A549 (cell line): ENCODE measurements around the gene PLTP. TPM values are rescaled to one million over a fixed set of nuclear protein-coding genes. Genes with fewer than 3 reads are reported as not detected.

ENCODE experiments used
- ATAC-seq, 2 experiments: fragments of 200-7000 bp in 1 of 2; fragments of >200 bp in 1 of 2; cut with Nextera tagmentation in 1 of 2; cut with Tn5 transposase in 1 of 2; 3 replicates each; pipeline versions ENCODE4 v1.8.0 to v1.9.1; 2018 to 2020; ENCODE audit warnings: mild to moderate bottlenecking in 1 of 2, moderate library complexity in 1 of 2
- CTCF ChIA-PET: fragments of 300-600 bp; sonication (Branson Sonifier 250); formaldehyde crosslinking; extraction: SDS; loops from one replicate; lab custom pipeline; 2021; ENCODE audit warnings: antibody characterized with exemption, inconsistent platforms; lab: Yijun Ruan, JAX
- POLR2A ChIA-PET: fragments of 350-600 bp; formaldehyde crosslinking; extraction: SDS; loops from one replicate; lab custom pipeline; 2021; ENCODE audit warnings: antibody characterized with exemption, inconsistent platforms; lab: Yijun Ruan, JAX
- DNase-seq, 2 experiments: peaks; one replicate each; pipeline versions ENCODE4 v3.0.0 to v3.0.0-alpha.2; 2011 to 2016; ENCODE audit warnings: low read depth in 1 of 2, low spot score in 1 of 2
- FAIRE-seq: peaks from 2 replicates; lab custom pipeline; 2011; peaks lifted over from hg19 to GRCh38; lab: Jason Lieb, UNC
- H3K27ac ChIP-seq, 2 experiments: fragments of >200 bp; sonication (Bioruptor Twin); formaldehyde crosslinking; 3 replicates each; pipeline ENCODE4 v1.5.1; 2016 to 2017
- H3K4me1 ChIP-seq: fragments of >200 bp; sonication (Bioruptor Twin); formaldehyde crosslinking; 3 replicates; pipeline ENCODE4 v1.6.1; 2016
- H3K4me2 ChIP-seq: fragments of >200 bp; sonication (Bioruptor Twin); formaldehyde crosslinking; 3 replicates; pipeline ENCODE4 v1.6.1; 2016
- H3K4me3 ChIP-seq: fragments of >200 bp; sonication (Bioruptor Twin); formaldehyde crosslinking; 3 replicates; pipeline ENCODE4 v1.5.1; 2016
- H3K9me3 ChIP-seq: fragments of >200 bp; sonication (Bioruptor Twin); formaldehyde crosslinking; 3 replicates; pipeline ENCODE4 v1.6.1; 2016
- BHLHE40 ChIP-seq: IDR thresholded peaks from 2 replicates; pipeline ENCODE4 v1.6.1; 2012; ENCODE audit warnings: low read depth, low read length, inconsistent platforms
- CBX2 ChIP-seq: fragments of 200-600 bp; sonication (generic); IDR thresholded peaks from 2 replicates; pipeline ENCODE4 v1.6.1; 2016; ENCODE audit warnings: low read depth, mild to moderate bottlenecking, borderline replicate concordance
- CHD4 ChIP-seq: fragments of 200-600 bp; sonication (generic); IDR thresholded peaks from 2 replicates; pipeline ENCODE4 v1.6.1; 2016; ENCODE audit warnings: antibody characterized with exemption, mild to moderate bottlenecking, borderline replicate concordance
- EP300 ChIP-seq, 2 experiments: fragments of >200 bp; sonication (Bioruptor Twin); formaldehyde crosslinking; IDR thresholded peaks; 2 replicates in 1 of 2; 3 replicates in 1 of 2; pipeline ENCODE4 v1.6.1; 2016 to 2017
- HDAC2 ChIP-seq: fragments of 200-600 bp; sonication (generic); IDR thresholded peaks from 2 replicates; pipeline ENCODE4 v1.6.1; 2016
- HEYL ChIP-seq: fragments of 250-450 bp; sonication (Bioruptor Pico); IDR thresholded peaks from 2 replicates; pipeline ENCODE4 v1.8.0; 2021; ENCODE audit warnings: mild to moderate bottlenecking, moderate library complexity
- HOXB13 ChIP-seq: fragments of 250-450 bp; sonication (Bioruptor Pico); IDR thresholded peaks from 2 replicates; pipeline ENCODE4 v1.5.0; 2020; ENCODE audit warnings: low read depth, mild to moderate bottlenecking, moderate library complexity
- HOXB5 ChIP-seq: fragments of 250-450 bp; sonication (Bioruptor Pico); IDR thresholded peaks from 2 replicates; pipeline ENCODE4 v1.5.0; 2020; ENCODE audit warnings: mild to moderate bottlenecking, moderate library complexity
- JUN ChIP-seq, 2 experiments: fragments of >200 bp; sonication (Bioruptor Twin); formaldehyde crosslinking; IDR thresholded peaks; 2 replicates in 1 of 2; 3 replicates in 1 of 2; pipeline ENCODE4 v1.6.1; 2016 to 2017
- JUNB ChIP-seq: fragments of >200 bp; sonication (Bioruptor Twin); formaldehyde crosslinking; IDR thresholded peaks from 2 replicates; pipeline ENCODE4 v1.6.1; 2016
- KDM1A ChIP-seq: fragments of 200-600 bp; sonication (generic); IDR thresholded peaks from 2 replicates; pipeline ENCODE4 v1.6.1; 2016; ENCODE audit warnings: low read depth, mild to moderate bottlenecking
- MYC ChIP-seq: IDR thresholded peaks from 2 replicates; pipeline ENCODE4 v1.6.1; 2012; ENCODE audit warnings: mild to moderate bottlenecking, inconsistent platforms, low read length, improper control_type of control experiment, borderline replicate concordance
- NFE2L2 ChIP-seq: fragments of 150-350 bp; conservative IDR thresholded peaks from 2 replicates; pipeline ENCODE4 v1.6.1; 2014; ENCODE audit warnings: low read length
- NR3C1 ChIP-seq: fragments of >200 bp; sonication (Bioruptor Twin); formaldehyde crosslinking; IDR thresholded peaks from 3 replicates; pipeline ENCODE4 v1.6.1; 2017
- PHF8 ChIP-seq: fragments of 200-600 bp; sonication (generic); IDR thresholded peaks from 2 replicates; pipeline ENCODE4 v1.6.1; 2016; ENCODE audit warnings: low read depth, mild to moderate bottlenecking, antibody characterized with exemption, moderate library complexity, borderline replicate concordance
- POLR2AphosphoS2 ChIP-seq: conservative IDR thresholded peaks from 2 replicates; pipeline ENCODE4 v1.6.1; 2012; ENCODE audit warnings: low read length, improper control_type of control experiment, inconsistent platforms
- RAD21 ChIP-seq, 2 experiments: fragments of >200 bp in 1 of 2; sonication (Bioruptor Twin) in 1 of 2; formaldehyde crosslinking in 1 of 2; IDR thresholded peaks in 1 of 2; conservative IDR thresholded peaks in 1 of 2; 2 replicates in 1 of 2; 3 replicates in 1 of 2; pipeline ENCODE4 v1.6.1; 2012 to 2018; ENCODE audit warnings: inconsistent platforms in 1 of 2
- RCOR1 ChIP-seq: fragments of 150-350 bp; IDR thresholded peaks from 2 replicates; pipeline ENCODE4 v1.6.1; 2014; ENCODE audit warnings: antibody characterized with exemption, low read length, low read depth
- RNF2 ChIP-seq: fragments of 200-600 bp; sonication (generic); IDR thresholded peaks from 2 replicates; pipeline ENCODE4 v1.6.1; 2016; ENCODE audit warnings: low read depth, mild to moderate bottlenecking, antibody characterized with exemption, moderate library complexity, borderline replicate concordance
- SMC3 ChIP-seq: fragments of >200 bp; sonication (Bioruptor Twin); formaldehyde crosslinking; IDR thresholded peaks from 3 replicates; pipeline ENCODE4 v1.6.1; 2018; ENCODE audit warnings: inconsistent platforms
- TP53 ChIP-seq: fragments of 250-450 bp; sonication (Bioruptor Pico); IDR thresholded peaks from 2 replicates; pipeline ENCODE4 v1.5.0; 2021; ENCODE audit warnings: mild to moderate bottlenecking, moderate library complexity
- ZSCAN20 ChIP-seq: fragments of 250-450 bp; sonication (Bioruptor Pico); IDR thresholded peaks from 2 replicates; pipeline ENCODE4 v1.8.0; 2022; ENCODE audit warnings: mild to moderate bottlenecking, moderate library complexity
- WGBS: methylation state at CpG from one replicate; pipeline ENCODE4 v1.1.6; 2017; ENCODE audit errors: missing lambda C conversion rate; 5-methylcytosine and 5-hydroxymethylcytosine counted together
- polyA plus RNA-seq, 4 experiments: library from polyadenylated mRNA; depleted of rRNA in 3 of 4; stranded (reverse); fragments of >200 nt; fragmentation: RNase III in 1 of 4; extraction: RNeasy Plus Mini Kit Qiagen cat#74134 plus additional on column Dnase treatment in 1 of 4; gene quantifications; 2 replicates in 3 of 4; 3 replicates in 1 of 4; pipeline ENCODE4 v1.2.3, GENCODE V29; 2011 to 2017
- TF ChIP-seq, protein P1 (sequence below): fragments of 250-450 bp; sonication (Bioruptor Pico); IDR thresholded peaks from 2 replicates; pipeline ENCODE4 v1.5.0; 2020; ENCODE audit warnings: low read depth, mild to moderate bottlenecking, moderate library complexity
- TF ChIP-seq, protein P2 (sequence below): fragments of >200 bp; sonication (Bioruptor Twin); formaldehyde crosslinking; IDR thresholded peaks from 2 replicates; pipeline ENCODE4 v1.6.1; 2016
- TF ChIP-seq, protein P3 (sequence below): fragments of 250-450 bp; sonication (Bioruptor Pico); IDR thresholded peaks from 2 replicates; pipeline ENCODE4 v1.5.0; 2021; ENCODE audit warnings: mild to moderate bottlenecking, moderate library complexity, borderline replicate concordance
- TF ChIP-seq, protein P4 (sequence below): IDR thresholded peaks from 2 replicates; pipeline ENCODE4 v1.6.1; 2012
- TF ChIP-seq, protein P5 (sequence below): fragments of 200-600 bp; sonication (generic); IDR thresholded peaks from 2 replicates; pipeline ENCODE4 v1.6.1; 2016; ENCODE audit warnings: antibody characterized with exemption, mild to moderate bottlenecking, moderate library complexity
- TF ChIP-seq, protein P6 (sequence below): fragments of 450-650 bp; IDR thresholded peaks from 2 replicates; pipeline ENCODE4 v1.6.1; 2014; ENCODE audit warnings: antibody characterized with exemption
- TF ChIP-seq, protein P7 (sequence below): fragments of >200 bp; sonication (Bioruptor Twin); formaldehyde crosslinking; IDR thresholded peaks from 3 replicates; pipeline ENCODE4 v1.5.1; 2016

Gene PLTP
- polyA plus RNA-seq, 2 of the 4 experiments (the other 2 are of a cell fraction): 1.6 to 2.7 TPM

DNA sequence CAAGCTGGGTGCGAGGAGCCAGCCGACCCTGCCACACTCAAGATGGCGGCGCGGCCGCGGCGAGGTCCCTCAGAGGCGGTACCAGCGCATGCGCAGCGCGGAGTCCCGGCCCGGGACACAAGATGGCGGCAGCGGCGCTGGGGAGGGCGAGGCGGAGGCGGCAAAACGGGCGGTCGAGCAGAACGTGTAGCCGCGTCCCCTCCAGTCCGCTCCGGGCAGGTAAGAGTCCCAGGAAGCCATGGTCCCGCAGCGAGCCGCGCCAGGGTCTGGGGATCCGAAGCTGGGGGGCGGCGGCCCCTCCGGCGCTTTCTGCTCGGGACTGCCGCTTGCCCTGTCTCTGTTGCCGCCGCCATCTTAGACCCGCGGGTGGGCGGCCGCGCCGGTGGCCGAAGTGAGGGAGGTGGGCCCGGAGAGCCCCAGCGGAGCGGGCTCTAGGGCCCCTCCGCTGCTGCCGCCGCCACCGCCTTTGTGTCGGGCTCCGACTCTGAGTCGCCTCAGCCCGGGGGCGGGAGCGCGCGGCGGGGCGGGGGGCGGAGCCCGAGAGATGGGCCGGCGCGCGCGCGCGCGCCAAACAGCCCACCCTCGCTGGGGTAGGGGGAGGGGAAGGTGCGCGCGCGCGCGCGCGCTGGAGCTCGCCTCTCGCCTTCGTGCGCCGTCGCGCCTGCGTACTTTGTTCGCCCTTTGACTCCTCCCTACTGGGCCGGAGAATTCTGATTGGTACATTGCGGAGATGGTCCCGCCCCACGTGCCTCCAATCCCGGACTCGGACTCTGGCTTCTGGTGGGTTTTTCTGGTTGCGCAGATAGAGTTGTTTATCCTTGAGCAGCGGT is 22.8 kb upstream of the PLTP start, which contains the start of gene PCIF1:
TSS of gene PCIF1 (plus strand) at position 98 of the 830 bp plus-strand sequence. CDS start 4,317 bp downstream, outside the sequence.
- DNase-seq: peak; percentile 96 to 99
- peak; percentile 80 to 85 for ATAC-seq
- Histone ChIP-seq H3K27ac (peak within 1 kb of the TSS; percentile 98 to 99), H3K4me2 (peak within 1 kb of the TSS; percentile 89), H3K9me3 (no peaks in the 10 kb centered on the region), H3K4me1 (peaks cover 16% of the 10 kb centered on the region), H3K4me3 (peak within 1 kb of the TSS; percentile 78)
- CTCF ChIA-PET: interaction anchor here (0.6 to 3.2 kb wide), 7 partner anchors 17 to 136 kb away, joined by 3 to 18 read pairs (median 6); no protein-coding TSS in a partner anchor
- no peak for FAIRE-seq
- POLR2A ChIA-PET: interaction anchor here (0.6 to 3.2 kb wide), 23 partner anchors 10 to 515 kb away, joined by 3 to 31 read pairs (median 5); partner anchors contain the start of genes CTSA, NEURL2, SNX21 and ZNF335
- under 1% methylated on average over 25 of the region's 102 CpGs for WGBS
- TF ChIP-seq RAD21 (conservative IDR thresholded peaks at IDR 0.05 in 1 of 2, IDR thresholded peaks at IDR 0.05 in 1 of 2) (no peak), POLR2AphosphoS2 (0 out of 2 replicates have a peak, but pooled peaks have one; percentile 33), HOXB13 (CRISPR knock-in tag) (no peak), SMC3 (no peak; the same call in 2 of the 3 replicates), RNF2 (no peak), HDAC2 (no peak), RCOR1 (no peak), HOXB5 (CRISPR knock-in tag) (no peak), NFE2L2 (no peak), JUN (IDR thresholded peaks at IDR 0.05) (peak; percentile 95 to 98), NR3C1 (no peak), KDM1A (no peak), CHD4 (no peak), HEYL (no peak), ZSCAN20 (no peak), EP300 (IDR thresholded peaks at IDR 0.05) (0 out of 5 replicates have a peak, but pooled peaks of 1 of the 2 experiments have one; percentile 7), PHF8 (peak; percentile 98), JUNB (no peak), MYC (peak; percentile 27; the same call in 1 of the 2 replicates), TP53 (CRISPR knock-in tag) (no peak), BHLHE40 (no peak), CBX2 (no peak)
- TF ChIP-seq, protein P1, sequence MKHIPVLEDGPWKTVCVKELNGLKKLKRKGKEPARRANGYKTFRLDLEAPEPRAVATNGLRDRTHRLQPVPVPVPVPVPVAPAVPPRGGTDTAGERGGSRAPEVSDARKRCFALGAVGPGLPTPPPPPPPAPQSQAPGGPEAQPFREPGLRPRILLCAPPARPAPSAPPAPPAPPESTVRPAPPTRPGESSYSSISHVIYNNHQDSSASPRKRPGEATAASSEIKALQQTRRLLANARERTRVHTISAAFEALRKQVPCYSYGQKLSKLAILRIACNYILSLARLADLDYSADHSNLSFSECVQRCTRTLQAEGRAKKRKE: no peak
- TF ChIP-seq, protein P2, sequence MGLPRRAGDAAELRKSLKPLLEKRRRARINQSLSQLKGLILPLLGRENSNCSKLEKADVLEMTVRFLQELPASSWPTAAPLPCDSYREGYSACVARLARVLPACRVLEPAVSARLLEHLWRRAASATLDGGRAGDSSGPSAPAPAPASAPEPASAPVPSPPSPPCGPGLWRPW: no peak
- TF ChIP-seq, protein P3, sequence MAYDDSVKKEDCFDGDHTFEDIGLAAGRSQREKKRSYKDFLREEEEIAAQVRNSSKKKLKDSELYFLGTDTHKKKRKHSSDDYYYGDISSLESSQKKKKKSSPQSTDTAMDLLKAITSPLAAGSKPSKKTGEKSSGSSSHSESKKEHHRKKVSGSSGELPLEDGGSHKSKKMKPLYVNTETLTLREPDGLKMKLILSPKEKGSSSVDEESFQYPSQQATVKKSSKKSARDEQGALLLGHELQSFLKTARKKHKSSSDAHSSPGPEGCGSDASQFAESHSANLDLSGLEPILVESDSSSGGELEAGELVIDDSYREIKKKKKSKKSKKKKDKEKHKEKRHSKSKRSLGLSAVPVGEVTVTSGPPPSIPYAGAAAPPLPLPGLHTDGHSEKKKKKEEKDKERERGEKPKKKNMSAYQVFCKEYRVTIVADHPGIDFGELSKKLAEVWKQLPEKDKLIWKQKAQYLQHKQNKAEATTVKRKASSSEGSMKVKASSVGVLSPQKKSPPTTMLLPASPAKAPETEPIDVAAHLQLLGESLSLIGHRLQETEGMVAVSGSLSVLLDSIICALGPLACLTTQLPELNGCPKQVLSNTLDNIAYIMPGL (CRISPR knock-in tag): no peak; the same call in 1 of the 2 replicates
- TF ChIP-seq, protein P4, sequence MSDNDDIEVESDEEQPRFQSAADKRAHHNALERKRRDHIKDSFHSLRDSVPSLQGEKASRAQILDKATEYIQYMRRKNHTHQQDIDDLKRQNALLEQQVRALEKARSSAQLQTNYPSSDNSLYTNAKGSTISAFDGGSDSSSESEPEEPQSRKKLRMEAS: peak; percentile 59; the same call in 1 of the 2 replicates
- TF ChIP-seq, protein P5, sequence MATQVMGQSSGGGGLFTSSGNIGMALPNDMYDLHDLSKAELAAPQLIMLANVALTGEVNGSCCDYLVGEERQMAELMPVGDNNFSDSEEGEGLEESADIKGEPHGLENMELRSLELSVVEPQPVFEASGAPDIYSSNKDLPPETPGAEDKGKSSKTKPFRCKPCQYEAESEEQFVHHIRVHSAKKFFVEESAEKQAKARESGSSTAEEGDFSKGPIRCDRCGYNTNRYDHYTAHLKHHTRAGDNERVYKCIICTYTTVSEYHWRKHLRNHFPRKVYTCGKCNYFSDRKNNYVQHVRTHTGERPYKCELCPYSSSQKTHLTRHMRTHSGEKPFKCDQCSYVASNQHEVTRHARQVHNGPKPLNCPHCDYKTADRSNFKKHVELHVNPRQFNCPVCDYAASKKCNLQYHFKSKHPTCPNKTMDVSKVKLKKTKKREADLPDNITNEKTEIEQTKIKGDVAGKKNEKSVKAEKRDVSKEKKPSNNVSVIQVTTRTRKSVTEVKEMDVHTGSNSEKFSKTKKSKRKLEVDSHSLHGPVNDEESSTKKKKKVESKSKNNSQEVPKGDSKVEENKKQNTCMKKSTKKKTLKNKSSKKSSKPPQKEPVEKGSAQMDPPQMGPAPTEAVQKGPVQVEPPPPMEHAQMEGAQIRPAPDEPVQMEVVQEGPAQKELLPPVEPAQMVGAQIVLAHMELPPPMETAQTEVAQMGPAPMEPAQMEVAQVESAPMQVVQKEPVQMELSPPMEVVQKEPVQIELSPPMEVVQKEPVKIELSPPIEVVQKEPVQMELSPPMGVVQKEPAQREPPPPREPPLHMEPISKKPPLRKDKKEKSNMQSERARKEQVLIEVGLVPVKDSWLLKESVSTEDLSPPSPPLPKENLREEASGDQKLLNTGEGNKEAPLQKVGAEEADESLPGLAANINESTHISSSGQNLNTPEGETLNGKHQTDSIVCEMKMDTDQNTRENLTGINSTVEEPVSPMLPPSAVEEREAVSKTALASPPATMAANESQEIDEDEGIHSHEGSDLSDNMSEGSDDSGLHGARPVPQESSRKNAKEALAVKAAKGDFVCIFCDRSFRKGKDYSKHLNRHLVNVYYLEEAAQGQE: peak; percentile 20; the same call in 1 of the 2 replicates
- TF ChIP-seq, protein P6, sequence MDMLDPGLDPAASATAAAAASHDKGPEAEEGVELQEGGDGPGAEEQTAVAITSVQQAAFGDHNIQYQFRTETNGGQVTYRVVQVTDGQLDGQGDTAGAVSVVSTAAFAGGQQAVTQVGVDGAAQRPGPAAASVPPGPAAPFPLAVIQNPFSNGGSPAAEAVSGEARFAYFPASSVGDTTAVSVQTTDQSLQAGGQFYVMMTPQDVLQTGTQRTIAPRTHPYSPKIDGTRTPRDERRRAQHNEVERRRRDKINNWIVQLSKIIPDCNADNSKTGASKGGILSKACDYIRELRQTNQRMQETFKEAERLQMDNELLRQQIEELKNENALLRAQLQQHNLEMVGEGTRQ: peak; percentile 91
- TF ChIP-seq, protein P7, sequence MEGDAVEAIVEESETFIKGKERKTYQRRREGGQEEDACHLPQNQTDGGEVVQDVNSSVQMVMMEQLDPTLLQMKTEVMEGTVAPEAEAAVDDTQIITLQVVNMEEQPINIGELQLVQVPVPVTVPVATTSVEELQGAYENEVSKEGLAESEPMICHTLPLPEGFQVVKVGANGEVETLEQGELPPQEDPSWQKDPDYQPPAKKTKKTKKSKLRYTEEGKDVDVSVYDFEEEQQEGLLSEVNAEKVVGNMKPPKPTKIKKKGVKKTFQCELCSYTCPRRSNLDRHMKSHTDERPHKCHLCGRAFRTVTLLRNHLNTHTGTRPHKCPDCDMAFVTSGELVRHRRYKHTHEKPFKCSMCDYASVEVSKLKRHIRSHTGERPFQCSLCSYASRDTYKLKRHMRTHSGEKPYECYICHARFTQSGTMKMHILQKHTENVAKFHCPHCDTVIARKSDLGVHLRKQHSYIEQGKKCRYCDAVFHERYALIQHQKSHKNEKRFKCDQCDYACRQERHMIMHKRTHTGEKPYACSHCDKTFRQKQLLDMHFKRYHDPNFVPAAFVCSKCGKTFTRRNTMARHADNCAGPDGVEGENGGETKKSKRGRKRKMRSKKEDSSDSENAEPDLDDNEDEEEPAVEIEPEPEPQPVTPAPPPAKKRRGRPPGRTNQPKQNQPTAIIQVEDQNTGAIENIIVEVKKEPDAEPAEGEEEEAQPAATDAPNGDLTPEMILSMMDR: no peak
